HG02763 (cell line): Measurements from ENCODE around the gene TMC3.
"Not testable (repeated sequence)": the region's sequence is repeated elsewhere in the genome, so short reads cannot be mapped to it uniquely, and the experiment has no call there.

Source experiments
- ATAC-seq: cut with Tn5 transposase; IDR thresholded peaks from one replicate; pipeline ENCODE4 v1.9.1; 2021; ENCODE audit warnings: mild to moderate bottlenecking, moderate library complexity; ENCODE audit not compliant: unreplicated experiment

Gene TMC3

GRCh38 chr15:81348691-81349090, 25.3 kb downstream of the TMC3 start:
- ATAC-seq: not testable (repeated sequence)

- ATAC-seq: no peak
Measured at GRCh38 chr15:81347910-81348309, 26.1 kb downstream of the TMC3 start.

- no peak for ATAC-seq
Measured at GRCh38 chr15:81346611-81347010, 27.4 kb downstream of the TMC3 start.

GRCh38 chr15:81343371-81343770, 30.6 kb downstream of the TMC3 start:
- ATAC-seq: no peak

- ATAC-seq: no peak
Measured at GRCh38 chr15:81341351-81341750, 32.7 kb downstream of the TMC3 start.

- ATAC-seq: no peak
Measured at GRCh38 chr15:81339851-81340250, 34.2 kb downstream of the TMC3 start.

GRCh38 chr15:81339321-81339720, 34.7 kb downstream of the TMC3 start:
- no peak for ATAC-seq

- ATAC-seq: no peak
Measured at GRCh38 chr15:81338170-81339007, 35.6 kb downstream of the TMC3 start.

GRCh38 chr15:81337713-81338157, 36.3 kb downstream of the TMC3 start:
- ATAC-seq: no peak

GRCh38 chr15:81337241-81337640, 36.8 kb downstream of the TMC3 start:
- ATAC-seq: no peak

- no peak for ATAC-seq
Measured at GRCh38 chr15:81336568-81336967, 37.4 kb downstream of the TMC3 start.

- no peak for ATAC-seq
Measured at GRCh38 chr15:81335631-81336030, 38.4 kb downstream of the TMC3 start.

- ATAC-seq: no peak
Measured at GRCh38 chr15:81334768-81335435, 39.1 kb downstream of the TMC3 start.

- no peak for ATAC-seq
Measured at GRCh38 chr15:81333363-81333762, 40.6 kb downstream of the TMC3 start.

GRCh38 chr15:81332326-81332725, 41.7 kb downstream of the TMC3 start:
- ATAC-seq: no peak

- ATAC-seq: no peak
Measured at GRCh38 chr15:81331600-81331999, 42.4 kb downstream of the TMC3 start.

- not testable (repeated sequence) for ATAC-seq
Measured at GRCh38 chr15:81331141-81331540, 42.9 kb downstream of the TMC3 start.

GRCh38 chr15:81330366-81331090, 43.5 kb downstream of the TMC3 start:
- no peak for ATAC-seq

- no peak for ATAC-seq
Measured at GRCh38 chr15:81329446-81329845, 44.6 kb downstream of the TMC3 start.

GRCh38 chr15:81327516-81327915, 46.5 kb downstream of the TMC3 start:
- no peak for ATAC-seq

- no peak for ATAC-seq
Measured at GRCh38 chr15:81326466-81327212, 47.4 kb downstream of the TMC3 start.
